Uterus (tissue), 2 donors: Measurements from ENCODE around the gene TACR2.

ENCODE experiments used
- CTCF ChIP-seq, 4 experiments: fragments of 200-600 bp in 2 of 4; fragments of 450-650 bp in 2 of 4; sonication (generic) in 2 of 4; IDR thresholded peaks; one replicate each; pipeline ENCODE4 v1.5.1; 2016 to 2019; ENCODE audit warnings: antibody characterized with exemption in 4 of 4, mild to moderate bottlenecking in 2 of 4, moderate library complexity in 1 of 4
- POLR2A ChIP-seq, 2 donors: fragments of 450-650 bp; IDR thresholded peaks; one replicate each; pipeline ENCODE4 v1.6.1; 2016; ENCODE audit warnings: antibody characterized with exemption in 2 of 2, mild to moderate bottlenecking in 1 of 2, moderate library complexity in 1 of 2

DNA sequence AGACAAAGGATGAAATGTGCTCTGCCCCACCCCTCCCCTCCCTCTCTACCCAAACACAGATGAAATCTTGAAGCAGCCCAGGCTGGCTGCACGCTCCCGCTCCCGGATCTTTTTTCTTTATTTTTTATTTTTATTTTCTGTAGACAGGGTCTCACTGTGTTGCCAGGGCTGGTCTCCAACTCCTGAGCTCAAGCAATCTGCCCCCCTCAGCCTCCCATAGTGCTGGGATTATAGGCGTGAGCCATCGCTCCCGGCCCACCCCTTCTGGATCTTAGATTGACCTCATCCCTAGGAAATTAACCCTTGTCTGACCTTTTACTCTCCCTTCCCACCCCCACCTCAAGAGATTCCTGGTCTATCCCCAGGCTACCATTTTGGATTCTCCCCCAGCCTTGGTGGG is 14.3 kb downstream of the TACR2 start:
- TF ChIP-seq CTCF (IDR thresholded peaks at IDR 0.05), result no peak
- no peak for TF ChIP-seq POLR2A (IDR thresholded peaks at IDR 0.05)
